Fibroblast of pulmonary artery (primary cell): ENCODE results near the gene ZBTB7A.

Source experiments
- DNase-seq: peaks from one replicate; pipeline ENCODE4 v3.0.0-alpha.2; 2010; ENCODE audit warnings: low read depth
- H3K4me3 ChIP-seq: replicated peaks from 2 replicates; pipeline ENCODE4 v1.5.1; 2011; ENCODE audit warnings: low read depth, mild to moderate bottlenecking, control low read depth, low read length, moderate library complexity
- TF ChIP-seq, protein P1 (sequence below): IDR thresholded peaks from 2 replicates; pipeline ENCODE4 v1.5.1; 2011; ENCODE audit warnings: mild to moderate bottlenecking, control low read depth, low read length, inconsistent platforms; ENCODE audit errors: missing control alignments

The ZBTB7A gene

DNA sequence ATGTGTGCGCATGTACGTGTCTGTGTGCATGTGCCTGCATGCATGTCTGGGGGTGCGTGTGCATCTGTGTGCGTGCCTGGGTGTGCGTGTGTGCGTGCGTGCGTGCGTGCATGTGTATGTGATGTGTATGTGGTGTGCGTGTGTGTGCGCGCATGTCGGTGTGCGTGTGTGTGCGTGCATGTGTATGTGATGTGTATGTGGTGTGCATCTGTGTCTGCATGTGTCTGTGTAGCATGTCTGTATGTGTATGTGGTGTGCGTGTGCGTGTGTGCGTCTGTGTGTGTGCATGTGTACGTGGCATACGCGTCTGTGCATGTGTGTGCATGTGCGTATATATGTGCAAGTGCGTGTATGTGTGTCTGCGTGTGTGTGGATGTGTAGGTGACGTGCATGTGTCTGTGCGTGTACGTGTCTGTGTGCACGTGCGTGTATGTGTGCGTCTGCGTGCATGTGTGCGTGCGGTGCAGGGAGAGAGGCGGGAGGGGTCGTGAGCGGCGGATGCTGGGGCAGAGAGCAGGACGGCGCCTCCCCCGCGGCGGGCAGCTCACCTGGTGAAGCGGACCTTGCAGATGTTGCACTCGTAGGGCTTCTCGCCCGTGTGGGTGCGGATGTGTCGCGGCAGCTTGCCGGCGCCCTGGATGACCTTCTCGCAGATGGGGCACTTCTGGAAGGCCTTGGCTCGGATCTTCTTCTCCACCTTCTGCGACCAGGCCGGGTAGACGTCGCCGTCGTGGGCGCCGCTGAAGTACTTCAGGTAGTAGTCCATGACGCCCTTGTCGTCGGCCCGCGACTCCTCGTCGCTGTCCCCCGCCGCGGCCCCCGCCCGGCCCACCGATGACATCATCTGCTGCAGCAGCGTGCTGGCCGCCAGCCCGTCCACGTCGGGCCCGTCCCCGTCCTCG, 13.0 kb downstream of the ZBTB7A start:
- H3K4me3 ChIP-seq, result no peak overlapping the region
- DNase-seq, result no peak
- TF ChIP-seq, protein P1, sequence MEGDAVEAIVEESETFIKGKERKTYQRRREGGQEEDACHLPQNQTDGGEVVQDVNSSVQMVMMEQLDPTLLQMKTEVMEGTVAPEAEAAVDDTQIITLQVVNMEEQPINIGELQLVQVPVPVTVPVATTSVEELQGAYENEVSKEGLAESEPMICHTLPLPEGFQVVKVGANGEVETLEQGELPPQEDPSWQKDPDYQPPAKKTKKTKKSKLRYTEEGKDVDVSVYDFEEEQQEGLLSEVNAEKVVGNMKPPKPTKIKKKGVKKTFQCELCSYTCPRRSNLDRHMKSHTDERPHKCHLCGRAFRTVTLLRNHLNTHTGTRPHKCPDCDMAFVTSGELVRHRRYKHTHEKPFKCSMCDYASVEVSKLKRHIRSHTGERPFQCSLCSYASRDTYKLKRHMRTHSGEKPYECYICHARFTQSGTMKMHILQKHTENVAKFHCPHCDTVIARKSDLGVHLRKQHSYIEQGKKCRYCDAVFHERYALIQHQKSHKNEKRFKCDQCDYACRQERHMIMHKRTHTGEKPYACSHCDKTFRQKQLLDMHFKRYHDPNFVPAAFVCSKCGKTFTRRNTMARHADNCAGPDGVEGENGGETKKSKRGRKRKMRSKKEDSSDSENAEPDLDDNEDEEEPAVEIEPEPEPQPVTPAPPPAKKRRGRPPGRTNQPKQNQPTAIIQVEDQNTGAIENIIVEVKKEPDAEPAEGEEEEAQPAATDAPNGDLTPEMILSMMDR, result no peak

DNA sequence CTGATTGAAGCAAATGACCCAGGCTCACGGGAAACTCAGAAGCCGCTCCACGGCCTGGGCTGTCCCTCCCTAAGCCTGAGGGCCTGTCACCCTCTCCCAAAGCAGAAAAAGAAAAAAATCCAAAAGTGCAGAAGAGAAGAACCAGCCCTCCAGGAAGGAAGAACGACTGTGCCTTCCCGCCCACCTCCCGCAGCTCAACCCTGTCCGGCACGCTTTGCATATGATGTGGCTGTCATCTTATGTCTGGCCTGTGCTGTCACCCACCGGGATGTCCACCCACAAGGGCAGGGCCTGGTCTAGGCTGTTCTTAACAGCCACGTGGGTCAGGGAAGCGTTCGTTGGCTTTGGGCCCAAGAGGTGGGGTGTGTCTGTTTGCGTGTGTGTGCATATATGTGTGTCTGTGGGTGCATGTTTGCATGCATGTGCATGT, 13.7 kb downstream of the ZBTB7A start:
- TF ChIP-seq, protein P1, result no peak
- H3K4me3 ChIP-seq, result no peak overlapping the region
- no peak for DNase-seq

GRCh38 chr19:4052114-4052992, 14.3 kb downstream of the ZBTB7A start:
- H3K4me3 ChIP-seq, result no peak overlapping the region
- no peak for DNase-seq
- TF ChIP-seq, protein P1, result no peak

DNA sequence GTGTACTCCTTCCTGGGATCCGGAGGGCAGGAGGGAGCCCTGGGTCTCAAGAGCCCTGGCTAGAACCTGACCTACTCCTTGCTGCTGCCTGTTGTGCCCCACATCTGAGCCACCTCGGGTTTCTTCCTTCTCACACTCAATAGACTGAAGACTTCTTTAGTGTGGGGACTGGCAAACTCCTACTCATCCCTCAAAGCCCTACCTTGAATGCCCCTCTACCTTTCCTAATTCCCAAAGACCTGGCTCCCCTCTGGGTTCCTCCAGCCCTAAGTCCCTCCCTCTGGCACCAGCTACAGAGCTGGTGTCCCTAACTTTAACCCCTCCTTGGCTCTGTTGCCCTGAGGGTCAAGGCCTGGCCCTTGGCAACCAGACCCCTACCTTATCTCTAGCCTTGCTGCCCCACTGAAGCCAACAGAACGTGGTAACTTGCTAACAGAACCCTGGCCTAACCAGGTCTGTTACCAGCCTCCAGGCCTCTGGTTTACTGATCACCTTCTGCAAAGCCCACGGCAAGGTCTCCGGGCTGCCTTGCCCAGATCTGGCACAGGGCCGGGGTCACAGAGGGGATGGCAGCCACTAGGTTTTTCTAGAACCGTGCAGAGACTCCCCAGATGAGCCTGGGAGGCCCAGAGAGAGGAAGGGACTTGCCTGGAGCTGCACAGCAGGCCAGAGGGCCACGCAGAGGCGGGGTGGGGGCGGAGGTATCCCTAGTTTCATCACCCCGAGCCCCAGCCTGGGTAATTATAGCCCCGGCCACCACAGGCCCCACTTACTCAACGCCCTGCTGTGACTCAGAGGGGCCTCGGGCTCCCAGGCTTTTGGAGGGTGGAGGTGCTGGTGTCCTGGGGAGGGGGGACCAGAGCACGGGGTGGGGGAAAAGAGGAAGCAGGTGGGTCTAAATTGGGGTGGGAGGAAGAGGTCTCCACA, 15.3 kb downstream of the ZBTB7A start:
- TF ChIP-seq, protein P1, result no peak
- no peak overlapping the region for H3K4me3 ChIP-seq
- no peak for DNase-seq

GRCh38 chr19:4049432-4049831, 17.3 kb downstream of the ZBTB7A start:
- TF ChIP-seq, protein P1, result no peak
- no peak overlapping the region for H3K4me3 ChIP-seq
- no peak for DNase-seq
